GM18499 (cell line): Measurements from ENCODE around the gene DLG4.
"Not testable (repeated sequence)": the region's sequence is repeated elsewhere in the genome, so short reads cannot be mapped to it uniquely, and the experiment has no call there.

Source experiments
- ATAC-seq: cut with Tn5 transposase; IDR thresholded peaks from one replicate; pipeline ENCODE4 v1.9.1; 2021; ENCODE audit warnings: moderate number of reproducible peaks; ENCODE audit not compliant: insufficient read depth, unreplicated experiment

DLG4 gene

GRCh38 chr17:7173687-7174602, 45.7 kb downstream of the DLG4 start:
- no peak for ATAC-seq

GRCh38 chr17:7172522-7173191, 47.0 kb downstream of the DLG4 start:
- not testable (repeated sequence) for ATAC-seq

GRCh38 chr17:7169565-7169908, 50.1 kb downstream of the DLG4 start:
- not testable (repeated sequence) for ATAC-seq

- not testable (repeated sequence) for ATAC-seq
These were observed 50.6 kb downstream of the DLG4 start for GRCh38 chr17:7168841-7169564.

GRCh38 chr17:7167832-7168231, 51.8 kb downstream of the DLG4 start:
- no peak for ATAC-seq

- no peak for ATAC-seq
These were observed 52.8 kb downstream of the DLG4 start for GRCh38 chr17:7166873-7167272.

GRCh38 chr17:7159571-7159970, 60.1 kb downstream of the DLG4 start:
- not testable (repeated sequence) for ATAC-seq

- ATAC-seq: not testable (repeated sequence)
These were observed 61.2 kb downstream of the DLG4 start for GRCh38 chr17:7158424-7158823.

GRCh38 chr17:7156342-7156940, 63.2 kb downstream of the DLG4 start:
- ATAC-seq: no peak

GRCh38 chr17:7147772-7148171, 71.9 kb downstream of the DLG4 start:
- ATAC-seq: no peak

GRCh38 chr17:7146115-7146514, 73.5 kb downstream of the DLG4 start:
- no peak for ATAC-seq

- ATAC-seq: no peak
These were observed 75.4 kb downstream of the DLG4 start for GRCh38 chr17:7144213-7144612.

- ATAC-seq: no peak
These were observed 77.8 kb downstream of the DLG4 start for GRCh38 chr17:7141824-7142223.

- no peak for ATAC-seq
These were observed 80.2 kb downstream of the DLG4 start for GRCh38 chr17:7139400-7139799.

- ATAC-seq: no peak
These were observed 80.7 kb downstream of the DLG4 start for GRCh38 chr17:7138800-7139381.

GRCh38 chr17:7137171-7137943, 82.3 kb downstream of the DLG4 start:
- no peak for ATAC-seq
